Measurements from ENCODE around the gene CA5A.

- TF ChIP-seq, protein P1, sequence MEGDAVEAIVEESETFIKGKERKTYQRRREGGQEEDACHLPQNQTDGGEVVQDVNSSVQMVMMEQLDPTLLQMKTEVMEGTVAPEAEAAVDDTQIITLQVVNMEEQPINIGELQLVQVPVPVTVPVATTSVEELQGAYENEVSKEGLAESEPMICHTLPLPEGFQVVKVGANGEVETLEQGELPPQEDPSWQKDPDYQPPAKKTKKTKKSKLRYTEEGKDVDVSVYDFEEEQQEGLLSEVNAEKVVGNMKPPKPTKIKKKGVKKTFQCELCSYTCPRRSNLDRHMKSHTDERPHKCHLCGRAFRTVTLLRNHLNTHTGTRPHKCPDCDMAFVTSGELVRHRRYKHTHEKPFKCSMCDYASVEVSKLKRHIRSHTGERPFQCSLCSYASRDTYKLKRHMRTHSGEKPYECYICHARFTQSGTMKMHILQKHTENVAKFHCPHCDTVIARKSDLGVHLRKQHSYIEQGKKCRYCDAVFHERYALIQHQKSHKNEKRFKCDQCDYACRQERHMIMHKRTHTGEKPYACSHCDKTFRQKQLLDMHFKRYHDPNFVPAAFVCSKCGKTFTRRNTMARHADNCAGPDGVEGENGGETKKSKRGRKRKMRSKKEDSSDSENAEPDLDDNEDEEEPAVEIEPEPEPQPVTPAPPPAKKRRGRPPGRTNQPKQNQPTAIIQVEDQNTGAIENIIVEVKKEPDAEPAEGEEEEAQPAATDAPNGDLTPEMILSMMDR (IDR thresholded peaks at IDR 0.05): no peak
- no peak for TF ChIP-seq POLR2A (IDR thresholded peaks at IDR 0.05)
These were observed at the start of gene CA5A for GRCh38 chr16:87936375-87937230.

All from heart left ventricle (tissue), 13 donors.